Fibroblast of gingiva (primary cell): ENCODE results near the gene RAB38.

ENCODE experiments used
- DNase-seq: peaks from one replicate; pipeline ENCODE4 v3.0.0-alpha.2; 2011; ENCODE audit warnings: low read depth

RAB38 gene

GRCh38 chr11:88174709-88175568 lies at the start of gene RAB38:
Gene RAB38 (minus strand): TSS chr11:88175443. CDS start chr11:88175384, 59 bp downstream.
- peak; percentile 84 for DNase-seq

- DNase-seq, result no peak
Measured at GRCh38 chr11:88213406-88213805, 38.2 kb upstream of the RAB38 start.

- no peak for DNase-seq
Measured at GRCh38 chr11:88212300-88212699, 37.1 kb upstream of the RAB38 start.

GRCh38 chr11:88208745-88209144 lies 33.5 kb upstream of the RAB38 start:
- DNase-seq, result no peak

- no peak for DNase-seq
Measured at GRCh38 chr11:88206751-88207150, 31.5 kb upstream of the RAB38 start.

- no peak for DNase-seq
Measured at GRCh38 chr11:88204353-88204752, 29.1 kb upstream of the RAB38 start.

- DNase-seq, result no peak
Measured at GRCh38 chr11:88203604-88204003, 28.4 kb upstream of the RAB38 start.

GRCh38 chr11:88202498-88202897 lies 27.3 kb upstream of the RAB38 start:
- DNase-seq, result no peak

- DNase-seq, result no peak
Measured at GRCh38 chr11:88196393-88196792, 21.1 kb upstream of the RAB38 start.

GRCh38 chr11:88195908-88196307 lies 20.7 kb upstream of the RAB38 start:
- no peak for DNase-seq

- no peak for DNase-seq
Measured at GRCh38 chr11:88194990-88195389, 19.7 kb upstream of the RAB38 start.

GRCh38 chr11:88193278-88193677 lies 18.0 kb upstream of the RAB38 start:
- DNase-seq, result no peak

- DNase-seq, result no peak
Measured at GRCh38 chr11:88188932-88189253, 13.7 kb upstream of the RAB38 start.

- no peak for DNase-seq
Measured at GRCh38 chr11:88188251-88188931, 13.1 kb upstream of the RAB38 start.

GRCh38 chr11:88183233-88183632 lies 8.0 kb upstream of the RAB38 start:
- DNase-seq, result no peak

- no peak for DNase-seq
Measured at GRCh38 chr11:88181776-88182175, 6.5 kb upstream of the RAB38 start.

GRCh38 chr11:88179971-88180629 lies 4.9 kb upstream of the RAB38 start:
- peak; percentile 32 for DNase-seq

GRCh38 chr11:88179141-88179540 lies 3.9 kb upstream of the RAB38 start:
- DNase-seq, result no peak

GRCh38 chr11:88178191-88178590 lies 2.9 kb upstream of the RAB38 start:
- peak; percentile 23 for DNase-seq

GRCh38 chr11:88175569-88176075 lies 379 bp upstream of the RAB38 start:
- DNase-seq, result peak; percentile 28

GRCh38 chr11:88173956-88174355 lies 1.3 kb downstream of the RAB38 start:
- DNase-seq, result no peak

GRCh38 chr11:88171982-88172381 lies 3.3 kb downstream of the RAB38 start:
- DNase-seq, result no peak

- no peak for DNase-seq
Measured at GRCh38 chr11:88170673-88171072, 4.6 kb downstream of the RAB38 start.
